ENCODE data around the gene RPTN.

The RPTN gene

GRCh38 chr1:152179566-152179965 lies 20.5 kb upstream of the RPTN start:
- Mint-ChIP-seq H3K36me3 (ENCODE audit: low read depth) (no peaks in the 10 kb centered on the region), H3K4me3 (no peak overlapping the region), H3K27ac (no peak overlapping the region), H3K27me3 (peaks cover 4% of the 10 kb centered on the region), H3K9me3 (no peaks in the 10 kb centered on the region), H3K4me1 (ENCODE audit: low read depth) (no peaks in the 10 kb centered on the region)
- intact Hi-C loops (cut with micrococcal nuclease), result no loop called here

GRCh38 chr1:152170287-152170905 lies 11.4 kb upstream of the RPTN start:
- Mint-ChIP-seq H3K4me1 (ENCODE audit: low read depth) (peaks cover 87% of the 10 kb centered on the region), H3K9me3 (no peaks in the 10 kb centered on the region), H3K27ac (peak overlapping the region; percentile 47), H3K36me3 (ENCODE audit: low read depth) (no peaks in the 10 kb centered on the region), H3K27me3 (no peaks in the 10 kb centered on the region), H3K4me3 (no peak overlapping the region)
- intact Hi-C loops (cut with micrococcal nuclease), result no loop called here

GRCh38 chr1:152169366-152170025 lies 10.5 kb upstream of the RPTN start:
- H3K27me3 Mint-ChIP-seq, result no peaks in the 10 kb centered on the region
- no peaks in the 10 kb centered on the region for H3K36me3 Mint-ChIP-seq (ENCODE audit: low read depth)
- intact Hi-C loops (cut with micrococcal nuclease), result no loop called here
- no peak overlapping the region for H3K4me3 Mint-ChIP-seq
- peak overlapping the region; percentile 47 for H3K27ac Mint-ChIP-seq
- H3K9me3 Mint-ChIP-seq, result no peaks in the 10 kb centered on the region
- peaks cover 96% of the 10 kb centered on the region for H3K4me1 Mint-ChIP-seq (ENCODE audit: low read depth)

- intact Hi-C loops (cut with micrococcal nuclease), result no loop called here
- Mint-ChIP-seq H3K27ac (no peak overlapping the region), H3K27me3 (no peaks in the 10 kb centered on the region), H3K9me3 (no peaks in the 10 kb centered on the region), H3K4me3 (no peak overlapping the region), H3K4me1 (ENCODE audit: low read depth) (peaks cover 99% of the 10 kb centered on the region), H3K36me3 (ENCODE audit: low read depth) (no peaks in the 10 kb centered on the region)
These were observed 9.5 kb upstream of the RPTN start for GRCh38 chr1:152168535-152168868.

GRCh38 chr1:152167835-152168534 lies 9.0 kb upstream of the RPTN start:
- intact Hi-C loops (cut with micrococcal nuclease), result no loop called here
- no peaks in the 10 kb centered on the region for H3K27me3 Mint-ChIP-seq

GRCh38 chr1:152166966-152167365 lies 7.9 kb upstream of the RPTN start:
- H3K27ac Mint-ChIP-seq, result peak overlapping the region; percentile 86
- H3K27me3 Mint-ChIP-seq, result no peaks in the 10 kb centered on the region
- H3K4me1 Mint-ChIP-seq (ENCODE audit: low read depth), result peaks cover 96% of the 10 kb centered on the region
- no peak overlapping the region for H3K4me3 Mint-ChIP-seq
- intact Hi-C loops (cut with micrococcal nuclease), result no loop called here
- no peaks in the 10 kb centered on the region for H3K9me3 Mint-ChIP-seq
- no peaks in the 10 kb centered on the region for H3K36me3 Mint-ChIP-seq (ENCODE audit: low read depth)

More at GRCh38 chr1:152167835-152168534, 9.0 kb upstream of the RPTN start:
- H3K36me3 Mint-ChIP-seq (ENCODE audit: low read depth), result no peaks in the 10 kb centered on the region
- H3K27ac Mint-ChIP-seq, result peak overlapping the region; percentile 23
- no peaks in the 10 kb centered on the region for H3K9me3 Mint-ChIP-seq
- peaks cover 98% of the 10 kb centered on the region for H3K4me1 Mint-ChIP-seq (ENCODE audit: low read depth)
- H3K4me3 Mint-ChIP-seq, result no peak overlapping the region

GRCh38 chr1:152165286-152166077 lies 6.5 kb upstream of the RPTN start:
- no peaks in the 10 kb centered on the region for H3K36me3 Mint-ChIP-seq (ENCODE audit: low read depth)
- H3K4me1 Mint-ChIP-seq (ENCODE audit: low read depth), result peaks cover 92% of the 10 kb centered on the region
- H3K4me3 Mint-ChIP-seq, result peak overlapping the region; percentile 18
- H3K9me3 Mint-ChIP-seq, result no peaks in the 10 kb centered on the region
- H3K27me3 Mint-ChIP-seq, result no peaks in the 10 kb centered on the region
- peak overlapping the region; percentile 86 for H3K27ac Mint-ChIP-seq
- intact Hi-C loops (cut with micrococcal nuclease), result no loop called here

GRCh38 chr1:152164517-152165136 lies 5.6 kb upstream of the RPTN start:
- intact Hi-C loops (cut with micrococcal nuclease), result no loop called here
- Mint-ChIP-seq H3K27ac (peak overlapping the region; percentile 86), H3K36me3 (ENCODE audit: low read depth) (no peaks in the 10 kb centered on the region), H3K9me3 (no peaks in the 10 kb centered on the region), H3K4me3 (no peak overlapping the region), H3K27me3 (no peaks in the 10 kb centered on the region), H3K4me1 (ENCODE audit: low read depth) (peaks cover 92% of the 10 kb centered on the region)

- Mint-ChIP-seq H3K27me3 (no peaks in the 10 kb centered on the region), H3K27ac (peak overlapping the region; percentile 86), H3K4me3 (no peak overlapping the region), H3K36me3 (ENCODE audit: low read depth) (no peaks in the 10 kb centered on the region), H3K9me3 (no peaks in the 10 kb centered on the region), H3K4me1 (ENCODE audit: low read depth) (peaks cover 86% of the 10 kb centered on the region)
- intact Hi-C loops (cut with micrococcal nuclease), result no loop called here
These were observed 3.9 kb upstream of the RPTN start for GRCh38 chr1:152162792-152163463.

- Mint-ChIP-seq H3K36me3 (ENCODE audit: low read depth) (no peaks in the 10 kb centered on the region), H3K27ac (peak overlapping the region; percentile 84), H3K27me3 (no peaks in the 10 kb centered on the region), H3K4me1 (ENCODE audit: low read depth) (peaks cover 63% of the 10 kb centered on the region), H3K4me3 (no peak overlapping the region), H3K9me3 (no peaks in the 10 kb centered on the region)
- intact Hi-C loops (cut with micrococcal nuclease), result no loop called here
These were observed 1.5 kb upstream of the RPTN start for GRCh38 chr1:152160576-152160975.

- Mint-ChIP-seq H3K4me3 (no peak overlapping the region), H3K36me3 (ENCODE audit: low read depth) (no peaks in the 10 kb centered on the region), H3K27me3 (peaks cover 10% of the 10 kb centered on the region), H3K4me1 (ENCODE audit: low read depth) (peaks cover 6% of the 10 kb centered on the region), H3K9me3 (peaks cover 3% of the 10 kb centered on the region), H3K27ac (no peak overlapping the region)
- intact Hi-C loops (cut with micrococcal nuclease), result no loop called here
These were observed 5.0 kb downstream of the RPTN start for GRCh38 chr1:152153996-152154395.

GRCh38 chr1:152151646-152152045 lies 7.4 kb downstream of the RPTN start:
- Mint-ChIP-seq H3K9me3 (peaks cover 15% of the 10 kb centered on the region), H3K4me1 (ENCODE audit: low read depth) (peaks cover 8% of the 10 kb centered on the region), H3K27ac (no peak overlapping the region), H3K36me3 (ENCODE audit: low read depth) (no peaks in the 10 kb centered on the region), H3K27me3 (peaks cover 12% of the 10 kb centered on the region), H3K4me3 (no peak overlapping the region)
- intact Hi-C loops (cut with micrococcal nuclease), result no loop called here

GRCh38 chr1:152148981-152149380 lies 10.0 kb downstream of the RPTN start:
- Mint-ChIP-seq H3K27ac (no peak overlapping the region), H3K4me1 (ENCODE audit: low read depth) (peaks cover 21% of the 10 kb centered on the region), H3K36me3 (ENCODE audit: low read depth) (no peaks in the 10 kb centered on the region), H3K4me3 (no peak overlapping the region), H3K9me3 (peaks cover 15% of the 10 kb centered on the region), H3K27me3 (peaks cover 19% of the 10 kb centered on the region)
- intact Hi-C loops (cut with micrococcal nuclease), result no loop called here
